Stimulated activated CD8-positive, alpha-beta memory T cell treated with anti-CD3 and anti-CD28 coated beads, Interleukin-7, amount 100 ng/mL, for 1 hour (primary cell): ENCODE measurements around the gene ZNF276.

ENCODE experiments used
- DNase-seq, 2 donors: peaks; one replicate each; pipeline ENCODE4 v3.0.0-alpha.2; 2020; ENCODE audit warnings: low read depth in 2 of 2

The ZNF276 gene

GRCh38 chr16:89711601-89712273 lies 9.6 kb upstream of the ZNF276 start:
- peak; percentile 53 to 58 for DNase-seq

DNA sequence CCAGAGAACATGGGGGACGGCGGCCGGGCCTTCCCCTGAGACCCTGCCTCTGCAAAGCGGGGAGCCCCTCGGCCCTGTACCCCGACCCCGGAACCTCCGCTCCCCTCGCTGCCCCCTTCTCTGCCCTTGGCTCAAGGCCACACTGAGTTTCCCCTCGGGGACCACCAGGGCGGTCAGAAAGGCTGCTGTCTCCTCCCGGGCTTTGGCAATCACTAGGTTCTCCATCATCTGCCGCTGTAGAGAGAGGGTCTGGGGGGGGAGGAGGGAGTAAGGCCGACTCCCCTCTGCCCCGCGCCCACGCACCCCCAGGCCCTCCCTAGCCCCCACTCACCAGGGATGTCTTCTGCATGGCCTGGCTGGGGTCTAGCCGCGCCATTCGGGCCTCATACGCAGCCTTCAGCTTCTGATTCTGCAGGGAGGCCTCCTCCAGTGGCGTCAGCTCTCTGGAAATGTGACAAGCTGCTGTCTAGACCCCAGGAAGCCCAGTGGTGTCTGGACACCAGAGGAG lies 9.0 kb upstream of the ZNF276 start:
- no peak for DNase-seq

GRCh38 chr16:89716493-89716892 lies 4.8 kb upstream of the ZNF276 start:
- DNase-seq: no peak

- no peak for DNase-seq
These were observed 4.2 kb upstream of the ZNF276 start for GRCh38 chr16:89716916-89717687.

- no peak for DNase-seq
These were observed 3.4 kb upstream of the ZNF276 start for GRCh38 chr16:89717688-89718505.

DNA sequence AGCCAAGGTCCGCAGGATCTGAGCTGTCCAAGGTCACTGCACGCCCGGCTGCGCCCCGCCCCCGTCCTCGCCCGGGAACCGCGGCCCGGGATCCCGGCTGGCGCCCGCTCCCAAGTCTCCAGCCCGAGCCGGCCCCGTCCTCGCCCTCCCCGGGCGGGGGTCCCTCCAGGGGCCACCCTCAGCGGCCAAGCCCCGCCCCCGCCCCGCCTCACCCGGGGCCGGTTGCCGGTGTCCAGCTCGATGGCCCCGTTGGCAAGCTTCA lies 855 bp upstream of the ZNF276 start:
- DNase-seq: no peak

GRCh38 chr16:89721546-89722391 lies 432 bp downstream of the ZNF276 start:
- DNase-seq: peak; percentile 77 to 78

DNA sequence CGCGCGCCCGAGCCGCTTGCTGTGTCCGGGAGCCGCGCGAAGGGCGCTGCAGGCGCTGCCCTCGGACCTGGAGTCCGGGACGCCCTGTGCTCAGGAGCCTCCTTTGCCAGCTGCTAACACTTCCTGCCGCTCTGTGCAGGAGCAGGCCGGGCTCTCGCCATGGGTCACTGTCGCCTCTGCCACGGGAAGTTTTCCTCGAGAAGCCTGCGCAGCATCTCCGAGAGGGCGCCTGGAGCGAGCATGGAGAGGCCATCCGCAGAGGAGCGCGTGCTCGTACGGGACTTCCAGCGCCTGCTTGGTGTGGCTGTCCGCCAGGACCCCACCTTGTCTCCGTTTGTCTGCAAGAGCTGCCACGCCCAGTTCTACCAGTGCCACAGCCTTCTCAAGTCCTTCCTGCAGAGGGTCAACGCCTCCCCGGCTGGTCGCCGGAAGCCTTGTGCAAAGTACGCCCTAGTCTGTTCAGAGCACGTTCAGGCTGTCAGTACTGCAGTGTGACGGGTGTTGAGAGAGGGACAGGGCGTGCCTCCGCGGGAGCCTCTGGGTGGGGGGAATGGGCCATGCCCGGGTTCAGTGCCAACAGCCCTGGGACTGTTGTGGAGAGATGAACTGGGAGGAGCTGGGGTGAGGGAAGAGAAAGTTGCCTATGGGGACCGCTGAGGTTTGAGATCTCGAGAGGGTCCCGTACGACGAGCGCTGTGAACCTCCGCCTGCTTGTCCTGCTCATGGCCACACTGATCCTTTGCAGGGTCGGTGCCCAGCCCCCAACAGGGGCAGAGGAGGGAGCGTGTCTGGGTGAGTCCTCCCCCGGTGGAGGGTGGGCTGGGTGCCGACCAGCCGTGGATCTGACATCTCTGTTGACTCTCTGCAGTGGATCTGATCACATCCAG lies 1.3 kb downstream of the ZNF276 start:
- DNase-seq: peak; percentile 28 to 37

DNA sequence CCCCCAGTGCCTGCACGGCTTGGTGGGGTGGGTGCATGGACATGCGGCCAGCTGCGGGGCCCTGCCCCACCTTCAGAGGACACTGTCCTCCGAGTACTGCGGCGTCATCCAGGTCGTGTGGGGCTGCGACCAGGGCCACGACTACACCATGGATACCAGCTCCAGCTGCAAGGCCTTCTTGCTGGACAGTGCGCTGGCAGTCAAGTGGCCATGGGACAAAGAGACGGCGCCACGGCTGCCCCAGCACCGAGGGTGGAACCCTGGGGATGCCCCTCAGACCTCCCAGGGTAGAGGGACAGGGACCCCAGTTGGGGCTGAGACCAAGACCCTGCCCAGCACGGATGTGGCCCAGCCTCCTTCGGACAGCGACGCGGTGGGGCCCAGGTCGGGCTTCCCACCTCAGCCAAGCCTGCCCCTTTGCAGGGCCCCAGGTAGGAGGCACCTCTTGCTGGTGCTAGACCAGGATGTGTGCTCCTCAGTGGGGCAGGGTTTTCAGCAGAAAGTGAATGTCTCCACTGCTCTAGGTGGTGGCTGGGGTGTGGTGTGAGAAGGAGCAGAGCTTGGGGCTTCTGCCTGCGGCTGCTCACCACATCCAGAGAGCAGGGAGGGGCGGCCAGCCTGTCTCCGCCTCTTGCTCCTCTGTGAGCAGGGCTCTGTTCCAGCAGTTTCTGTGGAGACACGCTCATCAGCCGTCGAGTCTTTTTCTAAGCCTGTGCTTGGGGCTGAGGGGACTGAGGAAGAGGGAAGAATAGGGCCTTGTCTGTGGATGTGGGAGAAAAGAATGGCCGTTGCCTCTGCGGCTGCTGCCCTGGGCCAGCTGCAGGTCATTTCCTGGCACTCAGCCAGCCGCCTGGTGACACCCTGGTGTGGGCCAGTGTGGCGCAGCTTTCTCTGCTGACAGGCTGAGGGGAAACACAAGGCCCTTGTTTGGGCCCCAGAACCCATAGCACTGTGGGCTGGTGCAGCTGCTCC lies 2.2 kb downstream of the ZNF276 start:
- DNase-seq: peak; percentile 64 to 65

DNA sequence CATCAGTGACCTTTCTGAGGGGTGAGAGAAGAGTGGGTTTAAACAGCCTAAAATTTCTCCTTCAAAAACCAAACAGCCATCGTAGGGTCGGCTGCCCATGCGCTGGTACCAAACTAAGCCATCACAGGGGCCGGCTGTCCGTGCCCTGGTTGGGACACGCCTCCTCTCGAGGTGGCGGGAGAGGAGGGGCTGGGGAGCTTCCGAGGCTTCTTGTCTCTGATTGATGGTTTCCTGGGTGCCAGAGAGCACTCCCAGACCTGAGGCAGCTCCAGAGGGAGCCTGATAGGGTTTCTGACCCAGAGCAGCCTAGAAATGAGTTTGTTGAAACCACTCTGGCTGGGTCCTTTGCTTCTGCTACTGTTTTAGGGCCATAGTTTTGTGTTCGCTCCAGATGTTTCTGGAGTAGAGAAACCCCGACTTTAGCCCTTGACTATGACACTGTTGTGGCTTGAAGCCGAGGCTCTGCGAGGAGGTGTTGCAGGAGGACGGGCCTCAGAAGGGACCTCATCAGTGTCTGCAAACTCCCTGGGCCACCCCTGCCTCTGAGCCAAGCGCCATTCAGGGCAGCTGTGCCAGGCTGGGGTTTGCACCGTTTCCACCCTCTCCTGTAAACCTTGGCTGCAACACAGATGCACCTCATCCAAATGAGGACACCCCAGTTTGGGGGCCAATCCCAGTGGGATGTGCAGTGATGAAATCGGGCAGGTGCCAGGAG lies 6.2 kb downstream of the ZNF276 start:
- no peak for DNase-seq

GRCh38 chr16:89729293-89729692 lies 8.0 kb downstream of the ZNF276 start:
- DNase-seq: no peak

GRCh38 chr16:89729863-89730593 lies 8.7 kb downstream of the ZNF276 start:
- no peak for DNase-seq

DNA sequence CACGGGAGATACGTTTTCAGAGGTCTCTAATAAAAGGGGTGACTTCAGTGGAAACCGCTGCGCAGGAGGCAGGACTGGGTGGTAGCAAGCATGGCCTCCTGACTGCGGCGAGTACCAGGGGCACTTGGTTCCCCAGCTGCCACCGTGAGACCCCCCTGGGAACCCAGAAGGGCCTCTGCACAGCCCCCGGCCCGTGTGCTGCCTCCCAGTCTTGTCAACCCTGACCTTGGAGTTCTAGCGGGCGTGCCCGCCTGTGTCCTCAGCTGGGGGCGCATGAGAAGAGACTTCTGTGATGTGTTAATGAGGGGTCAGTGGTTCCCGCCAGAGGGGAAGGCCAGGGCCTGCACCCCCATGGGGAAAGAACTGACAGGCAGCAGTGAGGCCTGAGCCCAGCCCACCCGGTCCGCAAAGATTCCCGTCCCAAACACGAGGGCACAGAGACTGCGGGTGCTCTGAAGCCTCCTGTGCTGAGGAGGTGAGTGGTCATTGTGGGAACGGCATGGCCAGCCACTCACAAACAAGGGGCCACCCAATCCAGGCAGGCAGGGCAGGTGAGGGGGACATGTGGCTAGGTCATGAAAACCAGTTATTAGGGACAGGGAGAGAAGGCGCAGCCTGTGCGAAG lies 9.4 kb downstream of the ZNF276 start:
- DNase-seq: no peak

- no peak for DNase-seq
These were observed 11.0 kb downstream of the ZNF276 start for GRCh38 chr16:89732142-89732917.

GRCh38 chr16:89732918-89733242 lies 11.5 kb downstream of the ZNF276 start:
- no peak for DNase-seq

DNA sequence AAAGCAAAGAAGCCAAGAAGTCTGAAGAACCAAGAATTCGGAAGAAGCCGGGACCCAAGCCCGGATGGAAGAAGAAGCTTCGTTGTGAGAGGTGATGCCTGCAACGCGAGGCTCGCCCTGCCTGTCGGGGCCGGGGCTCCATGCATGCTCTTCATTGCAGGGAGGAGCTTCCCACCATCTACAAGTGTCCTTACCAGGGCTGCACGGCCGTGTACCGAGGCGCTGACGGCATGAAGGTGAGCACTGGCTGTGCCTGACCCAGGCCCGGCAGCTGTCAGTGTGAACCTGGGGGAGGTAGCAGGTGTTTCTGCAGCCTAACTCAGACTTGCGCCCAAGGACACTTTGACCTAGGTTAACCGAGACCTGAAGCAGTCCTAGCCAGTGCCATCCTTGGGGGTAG lies 12.0 kb downstream of the ZNF276 start:
- DNase-seq: no peak

DNA sequence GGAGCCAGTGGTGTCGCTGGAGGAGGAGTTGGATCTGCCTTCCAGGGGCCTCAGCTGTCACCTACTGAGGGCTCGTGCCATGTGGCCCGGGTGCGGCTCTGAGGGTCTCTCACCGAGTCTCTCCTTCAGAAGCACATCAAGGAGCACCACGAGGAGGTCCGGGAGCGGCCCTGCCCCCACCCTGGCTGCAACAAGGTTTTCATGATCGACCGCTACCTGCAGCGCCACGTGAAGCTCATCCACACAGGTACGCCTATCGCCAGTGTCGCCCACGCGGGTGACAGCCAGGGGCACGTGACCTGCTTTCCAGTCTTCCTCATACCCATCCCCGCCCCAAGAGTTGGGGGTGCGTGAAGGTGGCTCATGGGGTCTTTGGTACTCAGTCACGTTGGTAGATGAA lies 12.5 kb downstream of the ZNF276 start:
- no peak for DNase-seq
